NK-92 treated with Interleukin-12 subunit alpha and Interleukin-12 subunit beta, amount 100 ng/mL, for 24 hours (cell line): Measurements from ENCODE around the gene TMC1.
"Not testable (repeated sequence)": the region's sequence is repeated elsewhere in the genome, so short reads cannot be mapped to it uniquely, and the experiment has no call there.

Experiments used
- DNase-seq: peaks from one replicate; lab custom pipeline; 2025; lab: John Stamatoyannopoulos, UW

TMC1 gene

GRCh38 chr9:72769546-72769945, 248.1 kb downstream of the TMC1 start:
- no peak for DNase-seq

GRCh38 chr9:72772661-72773060, 251.3 kb downstream of the TMC1 start:
- DNase-seq, result no peak

GRCh38 chr9:72773570-72773969, 252.2 kb downstream of the TMC1 start:
- no peak for DNase-seq

- no peak for DNase-seq
These were observed 254.2 kb downstream of the TMC1 start for GRCh38 chr9:72775570-72775969.

- no peak for DNase-seq
These were observed 258.2 kb downstream of the TMC1 start for GRCh38 chr9:72779614-72780013.

GRCh38 chr9:72786948-72787347, 265.5 kb downstream of the TMC1 start:
- no peak for DNase-seq

- no peak for DNase-seq
These were observed 267.7 kb downstream of the TMC1 start for GRCh38 chr9:72788966-72789735.

- DNase-seq, result no peak
These were observed 268.5 kb downstream of the TMC1 start for GRCh38 chr9:72789885-72790284.

GRCh38 chr9:72790989-72791388, 269.6 kb downstream of the TMC1 start:
- DNase-seq, result no peak

GRCh38 chr9:72791436-72791835, 270.0 kb downstream of the TMC1 start:
- no peak for DNase-seq

GRCh38 chr9:72794946-72795345, 273.5 kb downstream of the TMC1 start:
- DNase-seq, result no peak

GRCh38 chr9:72800328-72800994, 279.1 kb downstream of the TMC1 start:
- DNase-seq, result no peak

- no peak for DNase-seq
These were observed 283.8 kb downstream of the TMC1 start for GRCh38 chr9:72805238-72805637.

GRCh38 chr9:72806313-72806809, 285.0 kb downstream of the TMC1 start:
- DNase-seq, result not testable (repeated sequence)

GRCh38 chr9:72807765-72808445, 286.5 kb downstream of the TMC1 start:
- DNase-seq, result no peak

GRCh38 chr9:72808446-72808768, 287.0 kb downstream of the TMC1 start:
- no peak for DNase-seq

GRCh38 chr9:72809586-72809985, 288.2 kb downstream of the TMC1 start:
- no peak for DNase-seq

GRCh38 chr9:72812559-72813111, 291.2 kb downstream of the TMC1 start:
- no peak for DNase-seq

GRCh38 chr9:72813544-72813943, 292.1 kb downstream of the TMC1 start:
- no peak for DNase-seq

GRCh38 chr9:72814083-72814597, 292.7 kb downstream of the TMC1 start:
- no peak for DNase-seq

GRCh38 chr9:72816666-72817065, 295.3 kb downstream of the TMC1 start:
- DNase-seq, result no peak

GRCh38 chr9:72817413-72817812, 296.0 kb downstream of the TMC1 start:
- DNase-seq, result no peak
